T-cell (primary cell): Measurements from ENCODE around the gene HTRA2. TPM values are rescaled to one million over a fixed set of nuclear protein-coding genes. Genes with fewer than 3 reads are reported as not detected.
"Not testable (repeated sequence)": the region's sequence is repeated elsewhere in the genome, so short reads cannot be mapped to it uniquely, and the experiment has no call there.

Source experiments
- ATAC-seq, 4 experiments: fragments of 200-7000 bp in 3 of 4; fragments of 150-1000 bp in 1 of 4; cut with Tn5 transposase; replicated peaks in 1 of 4; 1 replicate in 3 of 4; 2 replicates in 1 of 4; pipeline ENCODE4 v1.10.0; 2021; ENCODE audit warnings: moderate library complexity in 3 of 4, mild to moderate bottlenecking in 2 of 4, moderate number of reproducible peaks in 1 of 4
- CTCF ChIA-PET, 2 donors: fragments of 300-600 bp; sonication (Branson Sonifier 250); formaldehyde crosslinking; loops; one replicate each; lab custom pipeline; 2022; ENCODE audit warnings: antibody characterized with exemption in 2 of 2; lab: Charles Lee
- POLR2A ChIA-PET, 2 donors: fragments of 300-600 bp; sonication (Branson Sonifier 250); formaldehyde crosslinking; loops; one replicate each; lab custom pipeline; 2022; ENCODE audit warnings: antibody characterized with exemption in 2 of 2; lab: Charles Lee
- DNase-seq, 35 experiments: peaks; one replicate each; pipeline versions ENCODE4 v3.0.0 to v3.0.0-alpha.2; 2013 to 2023
- H3K27ac ChIP-seq: one replicate; pipeline ENCODE4 v1.5.1; 2013; ENCODE audit warnings: low read length
- H3K27me3 ChIP-seq, 2 experiments: replicated peaks in 1 of 2; 1 replicate in 1 of 2; 2 replicates in 1 of 2; pipeline versions ENCODE4 v1.6.1 to v1.7.0; 2013; ENCODE audit warnings: low read length in 1 of 2, mixed read lengths in 1 of 2; ENCODE audit not compliant: control insufficient read depth in 2 of 2, insufficient read depth in 2 of 2; ENCODE audit errors: extremely low read depth in 1 of 2
- H3K36me3 ChIP-seq, 2 donors: 1 replicate in 1 of 2; 2 replicates in 1 of 2; pipeline versions ENCODE4 v1.6.1 to v1.7.0; 2013; ENCODE audit warnings: low read length in 1 of 2; ENCODE audit not compliant: control insufficient read depth in 2 of 2, insufficient read depth in 1 of 2; ENCODE audit errors: extremely low read depth in 1 of 2
- H3K4me1 ChIP-seq, 2 experiments: 1 replicate in 1 of 2; 2 replicates in 1 of 2; pipeline versions ENCODE4 v1.6.1 to v1.7.0; 2013; ENCODE audit warnings: low read length in 2 of 2, mixed read lengths in 1 of 2; ENCODE audit not compliant: insufficient read depth in 2 of 2, control insufficient read depth in 1 of 2; ENCODE audit errors: extremely low read depth in 1 of 2
- H3K4me3 ChIP-seq, 2 donors: 1 replicate in 1 of 2; 2 replicates in 1 of 2; pipeline versions ENCODE4 v1.5.1 to v1.7.0; 2013; ENCODE audit warnings: mild to moderate bottlenecking in 2 of 2, low read length in 1 of 2, moderate library complexity in 1 of 2; ENCODE audit not compliant: control insufficient read depth in 1 of 2; ENCODE audit errors: extremely low read depth in 1 of 2
- H3K9me3 ChIP-seq: 2 replicates; pipeline ENCODE4 v1.7.0; 2013
- H3K27ac Mint-ChIP-seq, 2 donors: one replicate each; pipeline ENCODE4 v1.8.0; 2020 to 2021; ENCODE audit warnings: mild to moderate bottlenecking in 2 of 2, mixed read lengths in 2 of 2
- H3K27me3 Mint-ChIP-seq, 2 donors: one replicate each; pipeline ENCODE4 v1.8.0; 2021 to 2022; ENCODE audit warnings: mixed read lengths in 2 of 2
- H3K36me3 Mint-ChIP-seq: one replicate; pipeline ENCODE4 v1.8.0; 2021; ENCODE audit warnings: mixed read lengths
- H3K4me1 Mint-ChIP-seq, 3 donors: one replicate each; pipeline ENCODE4 v1.8.0; 2020 to 2022; ENCODE audit warnings: mixed read lengths in 3 of 3, mild to moderate bottlenecking in 1 of 3
- H3K4me3 Mint-ChIP-seq, 3 donors: one replicate each; pipeline ENCODE4 v1.8.0; 2020 to 2022; ENCODE audit warnings: mild to moderate bottlenecking in 3 of 3, mixed read lengths in 3 of 3, moderate library complexity in 3 of 3
- H3K9me3 Mint-ChIP-seq, 3 donors: one replicate each; pipeline ENCODE4 v1.8.0; 2020 to 2022; ENCODE audit warnings: mixed read lengths in 3 of 3
- WGBS: methylation state at CpG from one replicate; pipeline ENCODE4 v1.1.5; 2013; ENCODE audit warnings: missing lambda C conversion rate; ENCODE audit not compliant: insufficient coverage; 5-methylcytosine and 5-hydroxymethylcytosine counted together
- total RNA-seq, 35 experiments: library from RNA in 6 of 35; stranded (reverse) in 6 of 35; fragments of 120-200 nt in 1 of 35; gene quantifications; one replicate each; pipeline versions ENCODE4 v1.2.1 to v1.2.4 and lab custom pipeline; 2013 to 2026

The HTRA2 gene
- total RNA-seq, 5 donors from 2014 or later (not counting 1 experiment from before 2014, with no cell fraction given) = 25.1 to 45.2 (median 38.3) TPM

GRCh38 chr2:74561022-74561421 is 31.3 kb downstream of the HTRA2 start:
- CTCF ChIA-PET, H3K27ac Mint-ChIP-seq, H3K36me3 ChIP-seq, H3K9me3 ChIP-seq, ATAC-seq, H3K4me3 ChIP-seq, POLR2A ChIA-PET, H3K4me3 Mint-ChIP-seq, H3K4me1 ChIP-seq, H3K27ac ChIP-seq, H3K9me3 Mint-ChIP-seq, DNase-seq, H3K36me3 Mint-ChIP-seq: not testable (repeated sequence)
- peaks cover 0 to 16% (median 10%) of the 10 kb centered on the region in 3 donors for H3K4me1 Mint-ChIP-seq
- peaks cover 17 to 22% of the 10 kb centered on the region in 2 donors for H3K27me3 Mint-ChIP-seq
- H3K27me3 ChIP-seq = peaks cover 0 to 22% of the 10 kb centered on the region in 2 experiments
- WGBS = 93% methylated on average over 1 of the region's 1 CpG

GRCh38 chr2:74562126-74562775 is 32.5 kb downstream of the HTRA2 start:
- Mint-ChIP-seq H3K27me3 (peaks cover 19 to 22% of the 10 kb centered on the region in 2 donors), H3K4me3 (no peak overlapping the region), H3K9me3 (no peaks in the 10 kb centered on the region), H3K36me3 (peaks cover 3% of the 10 kb centered on the region), H3K4me1 (peaks cover 0 to 8% (median 5%) of the 10 kb centered on the region in 3 donors), H3K27ac (no peak overlapping the region)
- no peaks in the 10 kb centered on the region for H3K36me3 ChIP-seq
- no peak overlapping the region for H3K4me3 ChIP-seq
- CTCF ChIA-PET = no interaction called here
- no peak overlapping the region for H3K27ac ChIP-seq
- WGBS = 94% methylated on average over 5 of the region's 7 CpGs
- POLR2A ChIA-PET = interaction anchor here in 1 of 2 donors (0.5 kb wide), 1 partner anchor 94 kb away, joined by 5 read pairs; no protein-coding TSS in a partner anchor
- peaks cover 0 to 22% of the 10 kb centered on the region in 2 experiments for H3K27me3 ChIP-seq
- ATAC-seq (no peak), DNase-seq (no peak)
- peaks cover 0 to 2% of the 10 kb centered on the region in 2 experiments for H3K4me1 ChIP-seq
- no peaks in the 10 kb centered on the region for H3K9me3 ChIP-seq

DNA sequence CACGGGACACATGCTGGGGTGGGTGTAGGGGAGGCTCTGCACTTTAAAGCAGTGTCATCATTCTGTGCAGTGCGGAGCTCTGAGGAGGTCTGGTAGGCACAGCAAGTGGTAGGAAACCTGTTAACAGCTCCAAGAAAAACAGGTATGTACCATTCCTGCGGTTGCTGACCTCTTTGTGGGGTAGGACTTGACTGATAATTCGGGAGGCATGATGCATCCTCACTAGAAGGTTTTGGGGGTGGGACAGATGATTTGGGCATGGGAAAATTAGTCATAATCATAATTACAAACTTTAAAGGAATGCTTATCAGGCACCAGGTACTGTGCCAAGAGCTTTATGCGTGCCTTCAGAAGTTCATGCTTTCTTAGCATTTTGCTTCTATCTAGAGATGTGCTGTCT is 34.5 kb downstream of the HTRA2 start:
- peaks cover 28 to 31% of the 10 kb centered on the region in 2 donors for H3K27me3 Mint-ChIP-seq
- WGBS = 75% methylated on average over 3 of the region's 5 CpGs
- H3K4me1 Mint-ChIP-seq = peaks cover 0 to 6% (median 5%) of the 10 kb centered on the region in 3 donors
- H3K9me3 Mint-ChIP-seq = no peaks in the 10 kb centered on the region
- POLR2A ChIA-PET = no interaction called here
- CTCF ChIA-PET = no interaction called here
- H3K4me3 Mint-ChIP-seq = no peak overlapping the region
- Histone ChIP-seq H3K27me3 (peaks cover 0 to 22% of the 10 kb centered on the region in 2 experiments), H3K4me3 (no peak overlapping the region), H3K27ac (no peak overlapping the region), H3K9me3 (no peaks in the 10 kb centered on the region), H3K4me1 (peaks cover 0 to 2% of the 10 kb centered on the region in 2 experiments), H3K36me3 (no peaks in the 10 kb centered on the region)
- H3K36me3 Mint-ChIP-seq = no peaks in the 10 kb centered on the region
- ATAC-seq (no peak), DNase-seq (no peak)
- H3K27ac Mint-ChIP-seq = no peak overlapping the region

GRCh38 chr2:74566076-74566753 is 36.5 kb downstream of the HTRA2 start:
- CTCF ChIA-PET = interaction anchor here in 1 of 2 donors (0.7 kb wide), 1 partner anchor 15 kb away, joined by 5 read pairs; no protein-coding TSS in a partner anchor
- POLR2A ChIA-PET = no interaction called here
- WGBS = 60% methylated on average over 2 of the region's 7 CpGs

DNA sequence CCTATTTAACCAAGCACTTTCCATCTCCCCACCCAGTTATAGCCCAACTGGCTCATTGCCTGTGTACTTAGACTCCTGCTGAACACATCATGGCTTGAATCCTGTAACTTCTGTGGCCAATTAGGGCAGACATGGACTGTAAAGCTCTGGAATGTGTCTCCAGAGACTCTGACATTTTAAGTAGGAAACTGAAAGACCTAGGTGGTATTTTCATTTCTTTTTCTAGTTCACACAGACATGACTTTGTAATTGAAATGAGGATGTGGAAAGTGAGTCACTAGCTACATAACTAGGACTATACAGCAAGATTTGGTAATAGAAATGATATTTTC is 37.0 kb downstream of the HTRA2 start:
- no peak overlapping the region for H3K27ac ChIP-seq
- Mint-ChIP-seq H3K36me3 (no peaks in the 10 kb centered on the region), H3K27ac (no peak overlapping the region), H3K9me3 (no peaks in the 10 kb centered on the region), H3K4me1 (no peaks in the 10 kb centered on the region), H3K27me3 (peaks cover 19 to 22% of the 10 kb centered on the region in 2 donors), H3K4me3 (no peak overlapping the region)
- no peaks in the 10 kb centered on the region for H3K36me3 ChIP-seq
- CTCF ChIA-PET = no interaction called here
- H3K27me3 ChIP-seq = peaks cover 0 to 10% of the 10 kb centered on the region in 2 experiments
- DNase-seq (no peak), ATAC-seq (no peak)
- no peaks in the 10 kb centered on the region for H3K9me3 ChIP-seq
- POLR2A ChIA-PET = no interaction called here
- H3K4me3 ChIP-seq = no peak overlapping the region
- H3K4me1 ChIP-seq = no peaks in the 10 kb centered on the region

More at GRCh38 chr2:74566076-74566753, 36.5 kb downstream of the HTRA2 start:
- Histone ChIP-seq H3K4me3 (no peak overlapping the region), H3K27ac (no peak overlapping the region), H3K36me3 (no peaks in the 10 kb centered on the region), H3K9me3 (no peaks in the 10 kb centered on the region), H3K4me1 (no peaks in the 10 kb centered on the region), H3K27me3 (peaks cover 0 to 13% of the 10 kb centered on the region in 2 experiments)
- DNase-seq = no peak
- Mint-ChIP-seq H3K9me3 (no peaks in the 10 kb centered on the region), H3K27ac (no peak overlapping the region), H3K27me3 (peaks cover 23 to 24% of the 10 kb centered on the region in 2 donors), H3K36me3 (no peaks in the 10 kb centered on the region), H3K4me3 (no peak overlapping the region), H3K4me1 (no peaks in the 10 kb centered on the region)
- no peak for ATAC-seq

- H3K4me3 Mint-ChIP-seq = no peak overlapping the region
- ChIA-PET POLR2A (no interaction called here), CTCF (no interaction called here)
- ATAC-seq = no peak
- no peaks in the 10 kb centered on the region for H3K4me1 ChIP-seq
- H3K36me3 Mint-ChIP-seq = no peaks in the 10 kb centered on the region
- H3K27me3 Mint-ChIP-seq = peaks cover 11 to 15% of the 10 kb centered on the region in 2 donors
- H3K27ac ChIP-seq = no peak overlapping the region
- no peaks in the 10 kb centered on the region for H3K9me3 ChIP-seq
- WGBS = no CpG with 5 or more reads among the region's 5 CpGs
- no peaks in the 10 kb centered on the region for H3K4me1 Mint-ChIP-seq
- H3K4me3 ChIP-seq = no peak overlapping the region
- peaks cover 0 to 3% of the 10 kb centered on the region in 2 experiments for H3K27me3 ChIP-seq
- no peak overlapping the region for H3K27ac Mint-ChIP-seq
- no peak for DNase-seq
- no peaks in the 10 kb centered on the region for H3K36me3 ChIP-seq
- H3K9me3 Mint-ChIP-seq = no peaks in the 10 kb centered on the region
These were observed 38.1 kb downstream of the HTRA2 start for GRCh38 chr2:74567881-74568280.
